GM18909 (cell line): ENCODE results near the gene CEBPG.

Source experiments
- ATAC-seq: cut with Tn5 transposase; IDR thresholded peaks from one replicate; pipeline ENCODE4 v1.9.1; 2021; ENCODE audit warnings: mild to moderate bottlenecking; ENCODE audit not compliant: unreplicated experiment, poor library complexity

Gene CEBPG

GRCh38 chr19:33432015-33432414 is 58.5 kb downstream of the CEBPG start:
- no peak for ATAC-seq
